Measurements from ENCODE around the gene HYAL4.
"Not testable (repeated sequence)": the region's sequence is repeated elsewhere in the genome, so short reads cannot be mapped to it uniquely, and the experiment has no call there.

HYAL4 gene

DNA sequence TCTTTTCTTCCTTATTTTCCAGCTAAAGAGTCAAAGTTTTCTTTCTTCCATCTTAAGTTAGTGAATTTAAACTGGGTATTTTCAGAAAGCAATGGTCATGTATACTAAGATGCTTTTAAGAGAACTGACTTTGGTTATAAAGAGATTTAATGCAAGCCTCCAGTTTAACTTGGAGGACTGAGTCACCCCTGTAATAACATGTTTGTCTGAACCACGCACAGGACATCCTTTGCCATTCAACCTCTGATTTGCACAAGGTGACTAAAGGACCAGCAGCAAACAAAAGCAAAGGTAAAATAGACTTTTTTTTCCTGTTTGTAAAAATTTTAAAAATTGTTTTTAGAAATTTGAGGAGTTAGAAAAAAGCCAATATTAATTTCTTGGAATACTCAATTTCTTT lies 2.9 kb downstream of the HYAL4 start:
- no peak for DNase-seq (ENCODE audit: low read depth)
- H3K4me3 ChIP-seq (ENCODE audit: low read depth, low read length) = no peak overlapping the region
- TF ChIP-seq CTCF (conservative IDR thresholded peaks at IDR 0.05; ENCODE audit: low read depth, low read length) = no peak

DNA sequence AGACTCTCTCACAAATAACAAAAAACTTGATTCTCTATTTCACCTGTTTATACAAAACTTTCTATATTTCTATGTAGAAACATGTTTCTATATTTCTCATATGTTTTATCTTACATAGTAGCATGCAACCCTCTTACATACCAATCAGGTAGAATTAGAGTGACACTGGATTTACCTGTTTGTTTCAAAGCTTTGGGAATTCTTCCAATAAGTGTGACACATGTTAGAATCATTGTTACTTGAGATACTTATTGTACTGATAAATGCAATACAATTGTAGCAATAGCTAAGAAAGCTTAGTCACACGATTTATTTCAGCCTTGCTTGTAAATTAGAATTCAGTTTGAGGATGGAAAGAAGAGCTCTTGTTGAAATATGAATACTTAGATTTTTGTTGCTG lies 4.9 kb downstream of the HYAL4 start:
- no peak for DNase-seq (ENCODE audit: low read depth)
- no peak overlapping the region for H3K4me3 ChIP-seq (ENCODE audit: low read depth, low read length)
- TF ChIP-seq CTCF (conservative IDR thresholded peaks at IDR 0.05; ENCODE audit: low read depth, low read length) = no peak

- H3K4me3 ChIP-seq (ENCODE audit: low read depth, low read length); DNase-seq (ENCODE audit: low read depth): not testable (repeated sequence)
Observed at GRCh38 chr7:123851404-123851803, 6.4 kb downstream of the HYAL4 start.

- DNase-seq (ENCODE audit: low read depth) = not testable (repeated sequence)
Observed at GRCh38 chr7:123854291-123854690, 9.3 kb downstream of the HYAL4 start.

GRCh38 chr7:123856428-123856827 lies 11.5 kb downstream of the HYAL4 start:
- H3K4me3 ChIP-seq (ENCODE audit: low read depth, low read length) = not testable (repeated sequence)

More at GRCh38 chr7:123854291-123854690, 9.3 kb downstream of the HYAL4 start:
- not testable (repeated sequence) for H3K4me3 ChIP-seq (ENCODE audit: low read depth, low read length)

DNA sequence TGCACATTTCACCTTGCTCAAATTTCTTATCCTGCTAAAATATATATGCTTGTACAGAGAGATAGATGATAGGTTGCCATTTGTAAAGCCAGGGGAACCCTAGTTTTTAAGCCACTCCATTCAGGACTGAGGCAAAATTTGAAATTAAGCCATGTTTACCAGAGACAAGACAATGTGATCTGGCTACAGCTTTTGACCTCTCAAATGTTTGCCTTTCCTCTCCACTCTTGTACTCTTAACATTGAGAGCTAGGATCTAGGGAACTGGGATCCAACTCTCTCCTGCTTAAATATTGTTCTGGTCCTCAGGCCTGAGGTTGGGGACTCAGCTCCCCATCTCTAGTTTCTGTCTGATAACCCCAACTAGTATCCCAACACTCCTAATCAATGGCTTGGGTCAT lies 15.9 kb downstream of the HYAL4 start:
- H3K4me3 ChIP-seq (ENCODE audit: low read depth, low read length) = no peak overlapping the region
- DNase-seq (ENCODE audit: low read depth) = no peak
- TF ChIP-seq CTCF (conservative IDR thresholded peaks at IDR 0.05; ENCODE audit: low read depth, low read length) = no peak

More at GRCh38 chr7:123856428-123856827, 11.5 kb downstream of the HYAL4 start:
- not testable (repeated sequence) for DNase-seq (ENCODE audit: low read depth)

- TF ChIP-seq CTCF (conservative IDR thresholded peaks at IDR 0.05; ENCODE audit: low read depth, low read length) = no peak
- DNase-seq (ENCODE audit: low read depth) = no peak
- no peak overlapping the region for H3K4me3 ChIP-seq (ENCODE audit: low read depth, low read length)
Observed at GRCh38 chr7:123862775-123863174, 17.8 kb downstream of the HYAL4 start.

- TF ChIP-seq CTCF (conservative IDR thresholded peaks at IDR 0.05; ENCODE audit: low read depth, low read length) = no peak
- DNase-seq (ENCODE audit: low read depth) = no peak
- no peak overlapping the region for H3K4me3 ChIP-seq (ENCODE audit: low read depth, low read length)
Observed at GRCh38 chr7:123863461-123863860, 18.5 kb downstream of the HYAL4 start.

GRCh38 chr7:123864012-123864411 lies 19.0 kb downstream of the HYAL4 start:
- DNase-seq (ENCODE audit: low read depth) = no peak
- H3K4me3 ChIP-seq (ENCODE audit: low read depth, low read length) = no peak overlapping the region
- TF ChIP-seq CTCF (conservative IDR thresholded peaks at IDR 0.05; ENCODE audit: low read depth, low read length) = no peak

All from choroid plexus epithelial cell (primary cell).